IPS-18a (cell line): Measurements from ENCODE around the gene CCT7.

Experiments used
- H3K27ac ChIP-seq: one replicate; pipeline ENCODE4 v1.5.1; 2013; ENCODE audit warnings: low read length
- H3K27me3 ChIP-seq: one replicate; pipeline ENCODE4 v1.6.1; 2013; ENCODE audit warnings: mild to moderate bottlenecking, low read length; ENCODE audit not compliant: control insufficient read depth, insufficient read depth
- H3K36me3 ChIP-seq: one replicate; pipeline ENCODE4 v1.6.1; 2013; ENCODE audit warnings: low read depth, low read length; ENCODE audit not compliant: control insufficient read depth
- H3K4me1 ChIP-seq: one replicate; pipeline ENCODE4 v1.6.1; 2013; ENCODE audit warnings: low read depth, low read length; ENCODE audit not compliant: control insufficient read depth
- H3K4me3 ChIP-seq: one replicate; pipeline ENCODE4 v1.5.1; 2013; ENCODE audit warnings: low read length
- H3K9ac ChIP-seq: one replicate; pipeline ENCODE4 v1.6.1; 2013; ENCODE audit warnings: mild to moderate bottlenecking, low read length, moderate library complexity
- H3K9me3 ChIP-seq: one replicate; pipeline ENCODE4 v1.6.1; 2013; ENCODE audit warnings: low read depth, low read length; ENCODE audit not compliant: control insufficient read depth

CCT7 gene

DNA sequence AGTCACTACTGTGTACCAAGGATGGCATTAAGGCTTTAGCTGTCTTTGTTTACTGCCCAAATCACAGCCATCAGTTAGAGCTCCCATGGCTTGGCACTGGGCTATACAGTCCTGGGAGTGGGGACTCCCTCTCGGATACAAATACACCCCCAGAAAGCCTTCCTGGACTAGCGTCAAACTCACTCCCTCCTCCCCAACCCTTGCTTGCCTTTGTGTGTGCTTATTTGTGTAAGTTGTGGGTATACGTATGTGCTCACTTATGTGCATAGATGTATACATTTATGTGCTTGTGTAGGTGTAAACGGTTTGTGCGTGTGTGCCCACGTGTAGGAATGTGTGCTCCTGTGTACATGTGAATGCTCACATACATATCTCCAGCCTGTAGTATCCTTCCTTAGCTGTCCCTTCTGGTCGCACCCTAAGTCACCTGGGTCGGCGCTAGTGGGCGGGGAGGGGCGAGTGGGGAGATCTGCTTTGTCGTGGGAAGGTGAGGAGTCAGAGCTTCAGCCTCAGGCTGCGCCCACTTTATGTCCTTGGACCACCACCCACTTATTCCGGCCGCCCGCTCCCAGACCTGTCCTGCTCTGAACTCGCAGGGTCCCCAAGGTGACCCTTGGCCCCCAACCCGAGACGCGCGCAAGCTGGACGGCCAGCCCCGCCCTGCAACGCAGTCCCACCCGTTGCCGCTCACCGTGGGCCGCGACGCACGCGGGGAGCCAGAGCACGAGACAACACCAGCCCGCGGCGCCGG is 1.5 kb upstream of the CCT7 start:
- peak overlapping the region; percentile 99 for H3K4me3 ChIP-seq
- H3K9ac ChIP-seq: peak overlapping the region; percentile 11
- no peaks in the 10 kb centered on the region for H3K9me3 ChIP-seq
- H3K4me1 ChIP-seq: peaks cover 9% of the 10 kb centered on the region
- no peaks in the 10 kb centered on the region for H3K36me3 ChIP-seq
- no peak overlapping the region for H3K27ac ChIP-seq
- no peaks in the 10 kb centered on the region for H3K27me3 ChIP-seq

GRCh38 chr2:73233154-73233931 is 765 bp upstream of the CCT7 start, which contains the start of gene PRADC1:
PRADC1 (minus strand) TSS chr2:73233239; CDS start chr2:73233160, 79 bp downstream.
- peak within 1 kb of the TSS; percentile 97 for H3K9ac ChIP-seq
- no peaks in the 10 kb centered on the region for H3K27me3 ChIP-seq
- H3K27ac ChIP-seq: no peak within 1 kb of the TSS
- H3K4me3 ChIP-seq: peak within 1 kb of the TSS; percentile 99
- peaks cover 13% of the 10 kb centered on the region for H3K4me1 ChIP-seq
- H3K36me3 ChIP-seq: peaks cover 2% of the 10 kb centered on the region
- no peaks in the 10 kb centered on the region for H3K9me3 ChIP-seq

DNA sequence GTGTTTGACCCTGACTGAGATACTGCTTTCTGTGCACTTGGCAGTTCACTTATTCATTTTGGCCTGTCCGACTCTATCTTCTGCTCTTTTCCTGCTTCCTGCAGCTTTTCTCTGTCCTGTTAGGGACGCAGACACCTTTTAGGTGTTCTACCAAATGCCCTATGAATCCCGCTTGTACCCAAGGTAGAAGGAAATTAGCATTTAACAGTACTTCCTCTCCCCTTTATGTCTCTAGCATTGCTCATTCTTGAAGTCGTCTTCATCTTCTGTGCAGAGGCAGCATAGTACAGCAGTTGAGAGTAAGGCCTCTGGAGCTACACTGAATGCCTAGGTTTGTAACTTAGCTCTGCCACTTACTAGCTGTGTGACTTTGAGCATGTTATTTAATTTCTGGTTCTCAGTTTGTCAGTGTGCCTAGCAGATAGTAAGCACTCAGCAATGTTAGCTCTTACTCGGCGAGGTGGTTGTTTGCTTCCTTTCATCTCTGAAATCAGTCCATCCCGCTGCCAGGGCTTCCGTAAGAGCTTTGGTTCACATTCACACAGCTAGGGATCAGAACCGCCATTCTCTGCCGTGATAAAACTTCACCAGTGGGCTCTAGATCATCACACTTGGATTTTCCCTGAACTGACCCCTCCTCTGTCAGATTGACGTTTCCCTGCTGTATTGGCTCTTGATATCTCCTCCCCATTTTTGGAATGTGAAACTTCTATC is 1.4 kb downstream of the CCT7 start:
- Histone ChIP-seq H3K9ac (peak overlapping the region; percentile 97), H3K4me1 (peaks cover 15% of the 10 kb centered on the region), H3K27ac (no peak overlapping the region), H3K27me3 (no peaks in the 10 kb centered on the region), H3K36me3 (peaks cover 22% of the 10 kb centered on the region), H3K9me3 (no peaks in the 10 kb centered on the region), H3K4me3 (peak overlapping the region; percentile 99)

- H3K36me3 ChIP-seq: peaks cover 34% of the 10 kb centered on the region
- no peak overlapping the region for H3K9ac ChIP-seq
- H3K4me1 ChIP-seq: peaks cover 15% of the 10 kb centered on the region
- no peak overlapping the region for H3K4me3 ChIP-seq
- H3K27me3 ChIP-seq: no peaks in the 10 kb centered on the region
- no peak overlapping the region for H3K27ac ChIP-seq
- H3K9me3 ChIP-seq: no peaks in the 10 kb centered on the region
These were observed 3.1 kb downstream of the CCT7 start for GRCh38 chr2:73237168-73237567.

DNA sequence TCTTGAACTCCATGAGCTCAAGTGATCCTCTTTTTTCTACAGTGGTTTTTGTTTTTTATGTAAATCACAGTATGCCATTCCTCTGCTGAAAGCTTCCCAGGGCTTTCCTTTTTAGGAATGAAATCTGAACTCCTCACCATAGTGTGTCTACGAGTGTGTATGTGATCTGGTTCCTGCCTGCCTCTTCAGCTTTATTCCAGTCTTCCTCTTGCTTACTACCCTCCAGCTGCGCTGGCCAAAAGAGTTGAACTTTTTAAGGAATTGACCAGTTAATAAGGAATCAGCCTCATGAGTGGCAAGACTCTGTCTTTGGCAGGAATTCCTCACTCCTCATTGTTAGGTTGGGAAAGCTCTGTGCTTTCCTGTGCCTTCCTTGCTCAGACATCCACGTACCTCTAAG is 4.0 kb downstream of the CCT7 start:
- Histone ChIP-seq H3K4me3 (peak overlapping the region; percentile 34), H3K36me3 (peaks cover 42% of the 10 kb centered on the region), H3K9me3 (no peaks in the 10 kb centered on the region), H3K4me1 (peaks cover 15% of the 10 kb centered on the region), H3K27ac (peak overlapping the region; percentile 6), H3K9ac (peak overlapping the region; percentile 44), H3K27me3 (no peaks in the 10 kb centered on the region)

DNA sequence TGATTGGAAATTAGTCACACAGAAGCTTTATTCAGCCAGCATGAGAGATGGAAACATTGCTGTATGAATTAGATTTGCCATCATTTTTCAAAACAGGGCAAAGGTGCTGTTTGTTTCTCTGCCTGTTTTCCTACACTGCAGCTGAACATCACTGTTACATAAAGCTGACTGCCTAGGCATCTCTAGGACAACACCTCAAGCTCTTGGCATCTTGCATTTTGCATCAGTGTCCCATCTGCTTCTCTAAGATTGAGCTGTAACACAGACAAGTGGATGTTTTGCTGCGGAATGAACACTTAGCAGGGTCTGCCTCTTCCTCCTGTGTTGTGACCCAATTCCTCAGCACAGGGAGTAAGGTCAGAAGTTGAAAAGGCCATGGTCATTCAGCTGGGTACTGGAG is 4.9 kb downstream of the CCT7 start:
- peaks cover 15% of the 10 kb centered on the region for H3K4me1 ChIP-seq
- no peak overlapping the region for H3K4me3 ChIP-seq
- no peak overlapping the region for H3K9ac ChIP-seq
- H3K27me3 ChIP-seq: no peaks in the 10 kb centered on the region
- H3K9me3 ChIP-seq: no peaks in the 10 kb centered on the region
- peaks cover 49% of the 10 kb centered on the region for H3K36me3 ChIP-seq
- no peak overlapping the region for H3K27ac ChIP-seq

DNA sequence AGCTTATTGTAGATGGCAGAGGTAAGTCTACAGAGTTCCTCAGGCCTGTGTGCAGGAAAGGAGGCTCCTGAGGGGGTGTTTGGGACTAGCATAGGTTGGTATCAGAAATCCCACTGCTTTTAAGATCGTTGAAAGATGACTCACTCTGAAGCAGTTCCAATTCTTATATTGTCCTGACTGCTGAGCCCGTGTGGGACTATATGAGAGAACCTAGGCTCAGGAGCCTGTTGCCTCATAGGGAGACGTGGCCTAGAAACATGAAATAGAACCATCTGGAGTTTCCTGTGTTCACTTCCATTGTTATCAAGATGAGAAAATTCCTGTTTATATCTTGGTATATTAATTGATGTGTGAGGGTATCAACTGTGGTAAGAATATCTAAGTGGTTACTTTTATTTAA is 5.7 kb downstream of the CCT7 start:
- Histone ChIP-seq H3K4me1 (peaks cover 15% of the 10 kb centered on the region), H3K4me3 (no peak overlapping the region), H3K36me3 (peaks cover 57% of the 10 kb centered on the region), H3K27ac (no peak overlapping the region), H3K9me3 (no peaks in the 10 kb centered on the region), H3K27me3 (no peaks in the 10 kb centered on the region), H3K9ac (no peak overlapping the region)

DNA sequence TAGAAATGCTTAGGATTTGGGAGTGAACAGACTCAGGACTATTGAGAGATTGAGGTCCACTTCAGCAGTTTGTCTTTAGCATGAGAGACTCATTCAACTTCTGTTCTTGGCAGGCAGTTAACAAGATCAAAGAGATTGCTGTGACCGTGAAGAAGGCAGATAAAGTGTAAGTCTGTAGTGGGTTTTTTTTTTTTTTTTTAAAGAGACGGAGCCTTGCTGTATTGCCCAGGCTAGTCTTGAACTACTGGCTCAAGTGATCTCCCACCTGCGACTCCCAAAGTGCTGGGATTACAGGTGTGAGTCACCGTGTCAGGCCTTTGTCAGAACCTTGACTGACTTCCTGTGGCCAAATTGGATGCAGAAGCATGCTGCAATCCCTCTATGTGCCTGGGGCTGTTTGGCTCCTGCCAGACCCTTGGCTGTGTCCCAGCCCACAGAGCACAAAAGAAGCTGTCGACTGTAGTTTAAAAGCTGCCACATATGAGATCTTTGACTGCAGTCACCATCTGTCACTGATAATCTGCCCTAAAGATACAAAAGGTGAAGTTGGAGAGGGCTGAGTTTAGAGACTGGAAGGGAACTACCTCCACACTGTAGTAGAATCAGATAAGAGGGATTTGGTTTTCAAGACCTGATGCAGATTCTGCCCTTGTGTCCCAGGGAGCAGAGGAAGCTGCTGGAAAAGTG is 9.9 kb downstream of the CCT7 start:
- Histone ChIP-seq H3K9me3 (no peaks in the 10 kb centered on the region), H3K9ac (no peak overlapping the region), H3K27ac (no peak overlapping the region), H3K36me3 (peaks cover 89% of the 10 kb centered on the region), H3K27me3 (no peaks in the 10 kb centered on the region), H3K4me3 (no peak overlapping the region), H3K4me1 (no peaks in the 10 kb centered on the region)

GRCh38 chr2:73244580-73244979 is 10.5 kb downstream of the CCT7 start:
- peaks cover 90% of the 10 kb centered on the region for H3K36me3 ChIP-seq
- no peak overlapping the region for H3K4me3 ChIP-seq
- H3K27ac ChIP-seq: no peak overlapping the region
- H3K9me3 ChIP-seq: no peaks in the 10 kb centered on the region
- no peak overlapping the region for H3K9ac ChIP-seq
- no peaks in the 10 kb centered on the region for H3K27me3 ChIP-seq
- H3K4me1 ChIP-seq: no peaks in the 10 kb centered on the region

- H3K36me3 ChIP-seq: peaks cover 92% of the 10 kb centered on the region
- no peaks in the 10 kb centered on the region for H3K27me3 ChIP-seq
- H3K27ac ChIP-seq: no peak overlapping the region
- H3K4me3 ChIP-seq: no peak overlapping the region
- no peaks in the 10 kb centered on the region for H3K9me3 ChIP-seq
- H3K9ac ChIP-seq: no peak overlapping the region
- no peaks in the 10 kb centered on the region for H3K4me1 ChIP-seq
These were observed 12.7 kb downstream of the CCT7 start for GRCh38 chr2:73246850-73247249.

- peaks cover 87% of the 10 kb centered on the region for H3K36me3 ChIP-seq
These were observed 15.5 kb downstream of the CCT7 start for GRCh38 chr2:73249636-73250035.

More at GRCh38 chr2:73249636-73250035, 15.5 kb downstream of the CCT7 start:
- H3K27ac ChIP-seq: no peak overlapping the region
- H3K9me3 ChIP-seq: no peaks in the 10 kb centered on the region
- H3K27me3 ChIP-seq: no peaks in the 10 kb centered on the region
- H3K9ac ChIP-seq: no peak overlapping the region
- no peaks in the 10 kb centered on the region for H3K4me1 ChIP-seq
- no peak overlapping the region for H3K4me3 ChIP-seq
